H9 (cell line): Measurements from ENCODE around the gene MYCBPAP. TPM values are rescaled to one million over a fixed set of nuclear protein-coding genes. Genes with fewer than 3 reads are reported as not detected.

Experiments
- DNase-seq: peaks from one replicate; pipeline ENCODE4 v3.0.0-alpha.2; 2017
- H2AFZ ChIP-seq: one replicate; pipeline ENCODE4 v1.6.1; 2013; ENCODE audit warnings: mild to moderate bottlenecking, low read length, control low read depth, moderate library complexity
- H2AK5ac ChIP-seq: 2 replicates; pipeline ENCODE4 v1.6.1; 2013; ENCODE audit warnings: low read length, control low read depth, mixed read lengths; ENCODE audit not compliant: insufficient read length
- H2BK120ac ChIP-seq: one replicate; pipeline ENCODE4 v1.6.1; 2013; ENCODE audit warnings: low read depth, mild to moderate bottlenecking, low read length, control low read depth, inconsistent platforms; ENCODE audit not compliant: poor library complexity, severe bottlenecking
- H2BK12ac ChIP-seq: 2 replicates; pipeline ENCODE4 v1.6.1; 2013; ENCODE audit warnings: low read length, control low read depth, mixed read lengths, low read depth; ENCODE audit not compliant: insufficient read length
- H2BK15ac ChIP-seq: 2 replicates; pipeline ENCODE4 v1.6.1; 2013; ENCODE audit warnings: low read depth, low read length, control low read depth
- H2BK20ac ChIP-seq: one replicate; pipeline ENCODE4 v1.6.1; 2013; ENCODE audit warnings: low read depth, mild to moderate bottlenecking, low read length, control low read depth, inconsistent platforms; ENCODE audit not compliant: poor library complexity, severe bottlenecking
- H2BK5ac ChIP-seq: 2 replicates; pipeline ENCODE4 v1.6.1; 2013; ENCODE audit warnings: low read length, control low read depth, mixed read lengths; ENCODE audit not compliant: insufficient read length
- H3K14ac ChIP-seq: 2 replicates; pipeline ENCODE4 v1.6.1; 2013; ENCODE audit warnings: low read length, control low read depth; ENCODE audit not compliant: insufficient read depth
- H3K18ac ChIP-seq: 2 replicates; pipeline ENCODE4 v1.6.1; 2013; ENCODE audit warnings: low read depth, mild to moderate bottlenecking, mixed read lengths, low read length, control low read depth; ENCODE audit not compliant: insufficient read length
- H3K23ac ChIP-seq: 2 replicates; pipeline ENCODE4 v1.6.1; 2013; ENCODE audit warnings: low read length, control low read depth, mixed read lengths, low read depth; ENCODE audit not compliant: insufficient read length
- H3K23me2 ChIP-seq: 2 replicates; pipeline ENCODE4 v1.6.1; 2013; ENCODE audit warnings: low read depth, mild to moderate bottlenecking, mixed read lengths, low read length, control low read depth; ENCODE audit not compliant: insufficient read length, poor library complexity, severe bottlenecking
- H3K27ac ChIP-seq: 2 replicates; pipeline ENCODE4 v1.5.1; 2013; ENCODE audit warnings: low read length, control low read depth, mixed read lengths, low read depth; ENCODE audit not compliant: insufficient read length
- H3K27me3 ChIP-seq: 2 replicates; pipeline ENCODE4 v1.6.1; 2013; ENCODE audit warnings: low read length, control low read depth, inconsistent platforms; ENCODE audit not compliant: insufficient read depth
- H3K4ac ChIP-seq: 2 replicates; pipeline ENCODE4 v1.6.1; 2013; ENCODE audit warnings: low read depth, mild to moderate bottlenecking, control low read depth, inconsistent platforms, low read length, moderate library complexity
- H3K4me1 ChIP-seq: 2 replicates; pipeline ENCODE4 v1.6.1; 2013; ENCODE audit warnings: low read length, control low read depth, inconsistent platforms; ENCODE audit not compliant: insufficient read depth
- H3K4me2 ChIP-seq: 2 replicates; pipeline ENCODE4 v1.6.1; 2013; ENCODE audit warnings: low read length, control low read depth, mixed read lengths; ENCODE audit not compliant: insufficient read length, insufficient read depth
- H3K56ac ChIP-seq: 2 replicates; pipeline ENCODE4 v1.6.1; 2013; ENCODE audit warnings: low read depth, mild to moderate bottlenecking, mixed read lengths, low read length, control low read depth; ENCODE audit not compliant: insufficient read length
- H3K79me1 ChIP-seq: 2 replicates; pipeline ENCODE4 v1.6.1; 2013; ENCODE audit warnings: low read depth, mild to moderate bottlenecking, moderate library complexity, low read length, control low read depth, inconsistent platforms; ENCODE audit not compliant: insufficient read depth, poor library complexity, severe bottlenecking
- H3K79me2 ChIP-seq: 2 replicates; pipeline ENCODE4 v1.6.1; 2013; ENCODE audit warnings: low read length, control low read depth, inconsistent platforms; ENCODE audit not compliant: insufficient read depth
- H3K9ac ChIP-seq: 2 replicates; pipeline ENCODE4 v1.6.1; 2013; ENCODE audit warnings: low read length, control low read depth, mixed read lengths; ENCODE audit not compliant: insufficient read length; ENCODE audit errors: extremely low read depth
- H3K9me3 ChIP-seq: one replicate; pipeline ENCODE4 v1.6.1; 2013; ENCODE audit warnings: low read depth, low read length, inconsistent platforms; ENCODE audit not compliant: control insufficient read depth
- H3T11ph ChIP-seq: one replicate; pipeline ENCODE4 v1.6.1; 2013; ENCODE audit warnings: mild to moderate bottlenecking, low read length, control low read depth, inconsistent platforms
- H4K20me1 ChIP-seq: one replicate; pipeline ENCODE4 v1.6.1; 2013; ENCODE audit not compliant: control insufficient read depth, insufficient read length, insufficient read depth
- H4K5ac ChIP-seq: 2 replicates; pipeline ENCODE4 v1.6.1; 2013; ENCODE audit warnings: low read depth, mild to moderate bottlenecking, mixed read lengths, low read length, control low read depth; ENCODE audit not compliant: insufficient read length
- H4K8ac ChIP-seq: replicated peaks from 2 replicates; pipeline ENCODE4 v1.6.1; 2013; ENCODE audit warnings: low read length, control low read depth, mixed read lengths, low read depth; ENCODE audit not compliant: insufficient read length
- H4K91ac ChIP-seq: 2 replicates; pipeline ENCODE4 v1.6.1; 2013; ENCODE audit warnings: low read depth, mild to moderate bottlenecking, moderate library complexity, mixed read lengths, low read length, control low read depth; ENCODE audit not compliant: insufficient read length
- H3K27ac Mint-ChIP-seq, 3 experiments: 2 replicates in 2 of 3; 3 replicates in 1 of 3; pipeline ENCODE4 v1.8.0; 2020 to 2021; ENCODE audit warnings: mixed read lengths in 3 of 3, mild to moderate bottlenecking in 1 of 3, moderate library complexity in 1 of 3
- H3K27me3 Mint-ChIP-seq: 2 replicates; pipeline ENCODE4 v1.8.0; 2021; ENCODE audit warnings: low read depth, mild to moderate bottlenecking, moderate library complexity, mixed read lengths
- H3K36me3 Mint-ChIP-seq, 3 experiments: 2 replicates in 2 of 3; 3 replicates in 1 of 3; pipeline ENCODE4 v1.8.0; 2020 to 2021; ENCODE audit warnings: low read depth in 3 of 3, mixed read lengths in 3 of 3; ENCODE audit not compliant: insufficient read depth in 1 of 3
- H3K4me1 Mint-ChIP-seq, 2 experiments: 2 replicates each; pipeline ENCODE4 v1.8.0; 2020; ENCODE audit warnings: mixed read lengths in 2 of 2
- H3K4me3 Mint-ChIP-seq, 2 experiments: 2 replicates in 1 of 2; 3 replicates in 1 of 2; pipeline ENCODE4 v1.8.0; 2020 to 2021; ENCODE audit warnings: mild to moderate bottlenecking in 2 of 2, mixed read lengths in 2 of 2, moderate library complexity in 1 of 2
- H3K9me3 Mint-ChIP-seq, 2 experiments: 2 replicates in 1 of 2; 3 replicates in 1 of 2; pipeline ENCODE4 v1.8.0; 2020; ENCODE audit warnings: mild to moderate bottlenecking in 2 of 2, mixed read lengths in 2 of 2, moderate library complexity in 1 of 2
- CTCF ChIP-seq: fragments of 200-600 bp; sonication (generic); conservative IDR thresholded peaks from 3 replicates; pipeline ENCODE4 v1.8.0; 2021; ENCODE audit warnings: antibody characterized with exemption, mild to moderate bottlenecking
- WGBS: extraction: QIAGEN DNeasy Blood & Tissue Kit; methylation state at CpG from one replicate; pipeline ENCODE4 v1.1.7; 2013; ENCODE audit warnings: missing lambda C conversion rate, low lambda C conversion rate, mixed read lengths; ENCODE audit not compliant: insufficient read length; ENCODE audit errors: extremely low coverage; 5-methylcytosine and 5-hydroxymethylcytosine counted together
- total RNA-seq: library from RNA; stranded (reverse); gene quantifications from 2 replicates; pipeline ENCODE4 v1.2.1, GENCODE V29; 2021

The MYCBPAP gene
- total RNA-seq, 1 experiment from 2014 or later: 1.7 TPM

DNA sequence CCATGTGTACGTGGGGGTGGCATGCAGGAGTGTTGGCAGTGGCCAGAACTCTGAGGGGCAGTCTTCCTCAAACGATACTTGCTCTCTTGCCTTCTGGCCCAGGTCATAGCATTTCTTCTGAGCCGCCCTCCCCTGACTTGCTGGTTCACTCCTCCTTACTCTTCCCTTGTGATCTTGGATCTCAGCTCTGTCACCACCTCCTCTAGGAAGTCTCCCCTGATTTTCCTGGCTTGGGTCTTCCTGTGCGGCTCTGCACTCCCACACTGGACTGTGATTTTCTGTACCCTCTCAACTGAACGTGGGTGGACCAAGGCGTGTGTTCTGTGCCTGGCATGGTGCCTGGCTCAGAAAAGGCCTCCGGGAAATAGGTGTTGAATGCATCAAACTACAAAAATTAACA lies 27.2 kb downstream of the MYCBPAP start:
- Histone ChIP-seq H3K79me2 (no peaks in the 10 kb centered on the region), H3K4me1 (peaks cover 3% of the 10 kb centered on the region; the same call in 1 of the 2 replicates), H2BK5ac (no peak overlapping the region), H3K56ac (no peak overlapping the region), H3T11ph (no peak overlapping the region), H2BK12ac (no peak overlapping the region), H4K8ac (no peak overlapping the region), H3K79me1 (no peaks in the 10 kb centered on the region), H3K9me3 (no peaks in the 10 kb centered on the region), H3K18ac (no peak overlapping the region), H4K5ac (no peak overlapping the region), H3K23me2 (peaks cover 17% of the 10 kb centered on the region), H2BK120ac (no peak overlapping the region), H2AFZ (no peak overlapping the region), H3K4ac (no peak overlapping the region), H2AK5ac (no peak overlapping the region), H3K23ac (no peak overlapping the region), H3K9ac (no peak overlapping the region), H3K4me2 (no peak overlapping the region), H3K14ac (no peak overlapping the region), H3K27ac (no peak overlapping the region), H4K91ac (no peak overlapping the region), H3K27me3 (no peaks in the 10 kb centered on the region; the same call in 1 of the 2 replicates), H2BK15ac (no peak overlapping the region), H2BK20ac (no peak overlapping the region), H4K20me1 (no peaks in the 10 kb centered on the region)
- no peak for DNase-seq
- Mint-ChIP-seq H3K36me3 (peaks cover 0 to 5% (median 0%) of the 10 kb centered on the region in 3 experiments; a peak in 3 of 7 replicates), H3K4me3 (no peak overlapping the region), H3K4me1 (peaks cover 37 to 47% of the 10 kb centered on the region in 2 experiments), H3K9me3 (no peaks in the 10 kb centered on the region; a peak in 1 of 5 replicates), H3K27me3 (peaks cover 43% of the 10 kb centered on the region), H3K27ac (no peak overlapping the region)
- no CpG with 5 or more reads among the region's 7 CpGs for WGBS
- TF ChIP-seq CTCF: no peak
